IPS DF 6.9 (cell line): ENCODE data around the gene ZBTB40.
A peak's percentile ranks its signal among the peaks of the same experiment; 100 is the strongest.

Experiments used
- DNase-seq: peaks from one replicate; pipeline ENCODE4 v3.0.0-alpha.2; 2013; ENCODE audit warnings: low read depth, low spot score
- H3K27ac ChIP-seq: one replicate; pipeline ENCODE4 v1.5.1; 2013; ENCODE audit warnings: low read length, control low read depth
- H3K27me3 ChIP-seq: 2 replicates; pipeline ENCODE4 v1.6.1; 2013; ENCODE audit warnings: mild to moderate bottlenecking, low read length; ENCODE audit not compliant: control insufficient read depth, insufficient read depth
- H3K36me3 ChIP-seq: 2 replicates; pipeline ENCODE4 v1.6.1; 2013; ENCODE audit warnings: low read length; ENCODE audit not compliant: control insufficient read depth, insufficient read depth
- H3K4me1 ChIP-seq: 2 replicates; pipeline ENCODE4 v1.6.1; 2013; ENCODE audit warnings: low read length; ENCODE audit not compliant: control insufficient read depth, insufficient read depth
- H3K4me3 ChIP-seq: 2 replicates; pipeline ENCODE4 v1.5.1; 2013; ENCODE audit warnings: mild to moderate bottlenecking, low read length
- H3K9me3 ChIP-seq: 2 replicates; pipeline ENCODE4 v1.6.1; 2013; ENCODE audit warnings: low read length, inconsistent platforms; ENCODE audit not compliant: control insufficient read depth, insufficient read depth
- WGBS: extraction: QIAGEN DNeasy Blood & Tissue Kit; methylation state at CpG from one replicate; pipeline ENCODE4 v1.1.7; 2013; ENCODE audit warnings: mixed read lengths, missing lambda C conversion rate; ENCODE audit not compliant: insufficient read length, insufficient coverage; 5-methylcytosine and 5-hydroxymethylcytosine counted together

ZBTB40 gene

DNA sequence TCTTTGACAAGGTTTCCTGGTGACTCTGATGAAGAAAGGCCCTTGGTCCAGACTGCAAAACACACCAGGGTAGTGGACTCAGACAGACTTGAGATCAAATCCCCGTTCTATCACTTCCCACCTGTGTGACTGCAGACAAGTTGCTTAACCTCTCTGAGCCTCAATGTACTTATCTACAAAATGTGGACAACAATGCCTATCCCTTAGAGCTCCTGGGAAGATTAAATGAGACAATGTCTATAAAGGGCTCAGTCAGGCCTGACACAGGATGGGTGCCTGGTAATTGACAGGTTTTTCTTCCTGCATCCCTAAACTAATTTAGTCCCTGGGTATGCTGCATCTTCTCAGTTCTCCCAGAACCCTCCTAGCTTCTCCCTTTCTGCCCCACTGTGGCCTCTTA lies 37.9 kb upstream of the ZBTB40 start:
- Histone ChIP-seq H3K9me3 (no peaks in the 10 kb centered on the region), H3K27me3 (no peaks in the 10 kb centered on the region), H3K27ac (no peak overlapping the region), H3K4me3 (no peak overlapping the region), H3K4me1 (peaks cover 2% of the 10 kb centered on the region; the same call in 1 of the 2 replicates), H3K36me3 (no peaks in the 10 kb centered on the region)
- no peak for DNase-seq
- no CpG with 5 or more reads among the region's 1 CpG for WGBS

DNA sequence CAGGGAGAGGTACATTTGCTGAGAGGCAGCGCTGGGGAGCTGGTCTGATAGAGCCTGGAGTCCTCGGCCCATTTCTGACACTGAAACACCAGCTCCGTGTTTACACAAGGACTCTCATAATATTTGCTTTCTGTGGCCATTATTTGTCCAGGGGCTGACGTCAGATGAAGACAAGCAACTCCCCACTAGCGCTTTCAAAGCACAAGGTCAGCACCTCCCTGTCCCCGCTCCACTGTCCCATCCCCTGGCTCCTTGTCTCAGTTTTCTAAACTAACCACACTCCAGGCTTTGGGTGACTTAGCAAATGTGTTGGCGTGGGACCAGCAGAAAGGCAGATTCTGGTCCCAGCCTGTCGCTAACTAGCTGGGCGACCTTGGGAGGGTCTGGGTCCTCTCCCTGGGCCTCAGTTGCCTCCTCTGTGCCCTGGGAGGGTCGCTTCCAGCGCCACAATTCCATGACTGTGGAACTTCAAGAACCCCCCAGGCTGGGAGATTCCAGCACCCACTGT lies 37.4 kb upstream of the ZBTB40 start:
- Histone ChIP-seq H3K27ac (no peak overlapping the region), H3K4me3 (no peak overlapping the region), H3K36me3 (no peaks in the 10 kb centered on the region), H3K27me3 (no peaks in the 10 kb centered on the region), H3K9me3 (no peaks in the 10 kb centered on the region), H3K4me1 (peaks cover 2% of the 10 kb centered on the region; the same call in 1 of the 2 replicates)
- whole genome bisulfite sequencing: no CpG with 5 or more reads among the region's 11 CpGs
- DNase-seq: no peak

DNA sequence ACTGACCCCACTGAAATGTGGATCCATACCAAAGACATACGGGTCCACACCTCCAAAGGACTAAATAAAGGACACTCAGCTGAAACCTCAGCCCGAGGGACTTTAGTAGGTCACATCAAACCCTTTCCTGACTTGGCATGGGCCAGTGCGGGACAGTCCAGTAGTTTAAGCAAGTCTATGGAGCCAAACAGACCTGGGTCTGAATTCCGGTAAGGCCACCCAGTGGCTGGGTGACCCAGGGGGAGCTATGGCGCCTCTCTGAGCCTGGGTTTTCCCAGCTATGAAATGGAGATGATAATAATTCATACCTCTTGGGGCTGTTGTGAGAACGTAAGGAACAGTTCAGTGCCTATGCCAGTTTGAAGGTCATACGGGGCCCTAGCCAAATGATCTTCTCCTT lies 36.2 kb upstream of the ZBTB40 start:
- no peaks in the 10 kb centered on the region for H3K9me3 ChIP-seq
- H3K4me1 ChIP-seq: peaks cover 2% of the 10 kb centered on the region; the same call in 1 of the 2 replicates
- WGBS: no CpG with 5 or more reads among the region's 7 CpGs
- no peaks in the 10 kb centered on the region for H3K27me3 ChIP-seq
- no peaks in the 10 kb centered on the region for H3K36me3 ChIP-seq
- no peak overlapping the region for H3K27ac ChIP-seq
- DNase-seq: no peak
- no peak overlapping the region for H3K4me3 ChIP-seq

DNA sequence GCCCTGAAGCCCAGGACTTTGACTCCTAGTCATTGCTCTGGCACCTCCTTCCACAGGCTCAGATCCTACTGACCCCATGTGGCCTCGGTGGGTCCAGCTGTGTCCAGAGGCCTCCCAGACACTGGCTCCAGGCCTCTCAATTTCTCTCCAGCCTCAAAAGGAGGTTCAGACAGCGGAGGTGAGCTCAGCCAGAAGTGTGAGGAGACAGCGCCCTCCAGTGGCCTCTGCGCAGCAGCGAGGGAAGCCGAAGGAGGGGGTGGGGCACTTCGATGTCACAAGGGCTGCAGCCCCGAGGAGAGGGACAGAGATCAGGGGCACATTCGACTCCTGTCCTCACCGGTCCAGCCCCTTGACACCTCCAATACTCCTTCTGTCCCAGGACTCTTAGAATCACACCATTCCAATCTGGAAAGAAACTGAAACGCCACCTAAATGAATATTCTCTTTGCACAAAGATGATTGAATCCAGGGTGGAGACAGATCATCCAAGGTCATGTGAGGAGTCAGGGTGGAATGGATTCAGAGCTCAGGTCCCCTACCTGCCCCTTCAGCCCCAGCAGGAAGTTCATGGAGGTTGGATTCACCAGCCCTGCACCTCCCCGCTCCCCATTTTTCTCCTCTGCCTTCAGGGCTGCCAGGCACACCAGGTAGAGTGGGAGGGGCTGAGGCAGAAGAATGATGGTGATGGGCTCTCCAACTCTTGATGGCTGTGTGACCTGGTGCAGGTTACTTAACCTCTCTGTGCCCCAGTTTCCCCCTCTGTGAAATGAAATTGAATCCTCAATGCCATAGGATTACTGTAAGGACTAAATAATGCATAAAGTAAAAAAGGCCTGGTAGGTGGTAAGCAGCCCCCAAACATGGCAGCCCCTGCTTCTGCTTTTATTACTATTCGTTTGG lies 34.8 kb upstream of the ZBTB40 start:
- DNase-seq: peak; percentile 50
- H3K4me3 ChIP-seq: no peak overlapping the region

DNA sequence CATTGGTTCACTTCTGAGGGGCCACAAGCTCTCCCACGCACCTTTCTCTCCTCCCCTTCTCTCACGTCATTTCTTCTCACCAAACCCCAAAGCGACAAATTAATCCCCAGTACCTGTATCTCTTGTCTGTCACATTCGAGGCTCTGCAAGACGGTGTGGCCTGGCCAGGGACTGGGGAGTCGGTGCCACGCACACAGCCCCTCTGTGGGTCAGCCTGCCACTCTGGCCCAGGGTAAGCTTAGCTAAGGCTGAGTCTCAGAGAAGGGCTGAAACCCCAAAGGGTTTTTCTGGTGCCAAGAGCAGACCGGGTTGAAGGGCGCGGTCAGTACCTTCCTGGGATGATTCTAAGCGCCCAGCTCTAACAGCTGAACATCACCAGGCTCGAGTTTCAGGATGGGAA lies 34.2 kb upstream of the ZBTB40 start:
- Histone ChIP-seq H3K4me3 (no peak overlapping the region), H3K9me3 (no peaks in the 10 kb centered on the region), H3K4me1 (peaks cover 2% of the 10 kb centered on the region; the same call in 1 of the 2 replicates), H3K36me3 (no peaks in the 10 kb centered on the region), H3K27ac (no peak overlapping the region), H3K27me3 (no peaks in the 10 kb centered on the region)
- no peak for DNase-seq
- 100% methylated on average over 3 of the region's 12 CpGs for WGBS

More for the DNA sequence above, 34.8 kb upstream of the ZBTB40 start:
- no peaks in the 10 kb centered on the region for H3K36me3 ChIP-seq
- H3K9me3 ChIP-seq: no peaks in the 10 kb centered on the region
- no peaks in the 10 kb centered on the region for H3K27me3 ChIP-seq
- no peak overlapping the region for H3K27ac ChIP-seq
- no CpG with 5 or more reads among the region's 13 CpGs for WGBS
- H3K4me1 ChIP-seq: peaks cover 2% of the 10 kb centered on the region; the same call in 1 of the 2 replicates

DNA sequence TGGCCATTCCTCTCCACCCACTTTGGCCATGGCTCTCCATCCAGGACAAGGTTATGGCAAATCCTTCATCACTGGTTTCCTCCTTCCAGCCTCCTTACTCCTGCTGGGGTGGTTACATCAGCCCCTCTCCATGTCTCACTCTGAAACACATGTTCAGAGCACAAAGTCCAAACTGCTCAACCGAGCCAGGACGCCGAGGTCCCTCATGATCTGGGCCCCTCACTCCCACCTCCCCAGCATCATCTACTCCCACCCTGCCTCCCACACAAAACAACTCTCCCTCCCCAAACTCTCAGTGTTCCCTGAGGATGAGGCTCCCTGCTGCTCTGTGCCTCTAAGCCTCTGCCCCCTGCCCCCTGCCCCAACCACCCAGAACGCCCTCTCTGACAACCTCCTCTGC lies 33.3 kb upstream of the ZBTB40 start:
- Histone ChIP-seq H3K9me3 (no peaks in the 10 kb centered on the region), H3K4me3 (no peak overlapping the region), H3K36me3 (no peaks in the 10 kb centered on the region), H3K27ac (no peak overlapping the region), H3K4me1 (peaks cover 2% of the 10 kb centered on the region; the same call in 1 of the 2 replicates), H3K27me3 (no peaks in the 10 kb centered on the region)
- no CpG with 5 or more reads among the region's 4 CpGs for WGBS
- DNase-seq: no peak

DNA sequence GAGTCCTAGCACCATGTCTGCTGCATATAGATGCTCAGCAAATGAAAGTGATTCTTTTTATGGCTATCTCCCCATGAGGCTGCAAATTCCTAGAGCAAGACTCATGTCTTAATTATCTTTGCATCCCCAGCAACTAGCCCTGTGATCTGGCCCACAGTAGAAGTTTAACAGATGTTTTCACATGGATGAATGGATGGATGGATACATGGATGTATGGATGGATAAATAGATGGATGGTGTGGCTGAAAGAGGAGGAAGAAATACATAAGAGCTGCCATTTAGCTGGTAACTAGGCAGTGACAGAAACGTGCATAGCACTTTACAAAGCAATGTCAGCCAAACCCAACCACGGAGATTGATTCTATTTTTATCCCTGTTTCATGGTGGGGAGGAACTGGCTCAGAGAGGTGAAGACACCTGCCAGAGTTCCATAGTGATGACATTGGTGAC lies 32.7 kb upstream of the ZBTB40 start:
- no CpG with 5 or more reads among the region's 2 CpGs for WGBS
- DNase-seq: no peak
- H3K9me3 ChIP-seq: no peaks in the 10 kb centered on the region
- no peak overlapping the region for H3K27ac ChIP-seq
- peaks cover 2% of the 10 kb centered on the region; the same call in 1 of the 2 replicates for H3K4me1 ChIP-seq
- no peak overlapping the region for H3K4me3 ChIP-seq
- H3K36me3 ChIP-seq: no peaks in the 10 kb centered on the region
- no peaks in the 10 kb centered on the region for H3K27me3 ChIP-seq

DNA sequence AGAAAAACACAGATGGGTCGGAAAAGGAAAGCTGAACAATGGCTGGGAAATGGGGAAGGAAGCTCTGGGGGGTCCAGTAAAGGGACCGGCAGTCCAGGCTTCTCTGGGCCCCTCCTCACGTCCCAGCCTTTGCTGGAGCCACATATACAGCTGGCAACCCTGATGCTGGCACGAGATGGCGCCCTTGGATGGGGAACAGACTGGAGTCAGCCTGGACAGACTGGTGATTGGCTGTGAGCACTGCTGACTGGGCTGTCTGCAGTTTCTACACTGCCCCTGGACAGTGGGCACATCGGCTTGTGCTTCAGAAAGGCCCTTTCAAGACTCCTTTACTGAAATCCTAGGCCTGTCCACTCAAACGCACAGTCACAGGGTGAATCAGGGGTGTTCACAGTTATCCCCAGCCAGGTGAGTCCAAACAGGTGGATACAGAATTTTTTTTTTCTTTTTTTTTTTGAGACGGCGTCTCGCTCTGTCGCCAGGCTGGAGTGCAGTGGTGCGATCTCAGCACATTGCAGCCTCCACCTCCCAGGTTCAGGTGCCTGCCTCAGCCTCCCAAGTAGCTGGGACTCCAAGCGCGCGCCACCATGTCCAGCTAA lies 31.1 kb upstream of the ZBTB40 start:
- no peak overlapping the region for H3K4me3 ChIP-seq
- peak; percentile 66 for DNase-seq
- no peak overlapping the region for H3K27ac ChIP-seq
- peaks cover 2% of the 10 kb centered on the region; the same call in 1 of the 2 replicates for H3K4me1 ChIP-seq
- no peaks in the 10 kb centered on the region for H3K36me3 ChIP-seq
- no CpG with 5 or more reads among the region's 15 CpGs for WGBS
- no peaks in the 10 kb centered on the region for H3K27me3 ChIP-seq
- no peaks in the 10 kb centered on the region for H3K9me3 ChIP-seq

DNA sequence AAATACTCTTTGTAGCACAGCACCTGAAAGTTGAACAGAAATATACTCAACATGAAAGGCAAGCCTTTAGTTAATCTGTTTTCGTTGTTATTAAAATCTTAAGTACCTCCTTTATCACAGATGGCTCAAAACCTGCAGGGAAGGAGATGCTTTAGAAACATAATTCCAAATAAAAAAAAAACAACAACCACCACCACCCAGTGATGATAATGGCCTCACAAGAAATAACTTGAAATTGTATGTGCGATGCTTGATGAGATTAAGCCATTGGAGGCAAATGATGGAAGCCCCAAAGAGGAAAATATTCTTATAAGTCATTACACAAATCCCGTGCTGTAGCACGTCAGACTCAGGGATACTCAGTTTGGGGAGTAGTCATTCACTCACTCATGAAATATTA lies 24.9 kb upstream of the ZBTB40 start:
- no peak overlapping the region for H3K27ac ChIP-seq
- H3K27me3 ChIP-seq: no peaks in the 10 kb centered on the region
- no peaks in the 10 kb centered on the region for H3K36me3 ChIP-seq
- no peak for DNase-seq
- H3K9me3 ChIP-seq: no peaks in the 10 kb centered on the region
- H3K4me3 ChIP-seq: no peak overlapping the region
- WGBS: no CpG with 5 or more reads among the region's 4 CpGs
- H3K4me1 ChIP-seq: no peaks in the 10 kb centered on the region

DNA sequence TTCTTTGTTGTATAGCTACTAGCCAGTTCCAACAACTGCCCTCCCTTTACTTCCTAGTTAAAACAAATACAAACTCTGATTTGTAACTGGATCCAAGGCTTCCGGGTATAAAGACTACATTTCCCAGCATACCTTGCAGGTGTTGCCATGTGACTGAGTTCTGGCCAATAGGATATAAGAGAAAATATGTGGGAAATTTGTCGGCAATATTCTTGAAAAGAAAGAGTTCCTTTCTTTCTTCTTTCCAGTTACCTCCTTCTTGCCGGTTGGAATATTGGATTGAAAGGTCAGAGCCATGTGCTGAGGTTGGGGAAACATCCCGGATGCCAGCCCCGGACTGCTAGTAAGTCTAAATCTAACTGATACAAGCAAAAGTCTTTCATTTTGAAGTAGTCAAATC lies 23.0 kb upstream of the ZBTB40 start:
- WGBS: no CpG with 5 or more reads among the region's 5 CpGs
- Histone ChIP-seq H3K36me3 (no peaks in the 10 kb centered on the region), H3K4me3 (no peak overlapping the region; the same call in 1 of the 2 replicates), H3K9me3 (no peaks in the 10 kb centered on the region), H3K27ac (no peak overlapping the region), H3K27me3 (no peaks in the 10 kb centered on the region), H3K4me1 (no peaks in the 10 kb centered on the region)
- no peak for DNase-seq
